Measurements from ENCODE around the gene CCDC97. TPM values are rescaled to one million over a fixed set of nuclear protein-coding genes. Genes with fewer than 3 reads are reported as not detected.

The CCDC97 gene
- total RNA-seq, 6 donors from 2014 or later, result 22.0 to 36.7 (median 27.0) TPM

GRCh38 chr19:41319500-41320184, 9.7 kb downstream of the CCDC97 start:
- 92 to 94% methylated on average over 17 to 20 of the region's 20 CpGs for WGBS, 2 donors
- peaks cover 13 to 74% (median 65%) of the 10 kb centered on the region in 4 donors for H3K36me3 ChIP-seq
- ATAC-seq (ENCODE audit: low FRiP score in 2 of 2), result no peak

GRCh38 chr19:41320185-41320518, 10.2 kb downstream of the CCDC97 start:
- Histone ChIP-seq H3K9me3 (no peaks in the 10 kb centered on the region), H3K4me3 (no peak overlapping the region), H3K27ac (no peak overlapping the region), H3K27me3 (no peaks in the 10 kb centered on the region), H3K4me1 (peaks cover 30 to 39% (median 37%) of the 10 kb centered on the region in 4 donors), H3K36me3 (peaks cover 13 to 69% (median 63%) of the 10 kb centered on the region in 4 donors)
- TF ChIP-seq EP300 (IDR thresholded peaks at IDR 0.05) (no peak), POLR2AphosphoS5 (IDR thresholded peaks at IDR 0.05) (no peak)
- WGBS, 2 donors, result 83 to 92% methylated on average over 5 to 6 of the region's 11 CpGs
- DNase-seq, result no peak
- ATAC-seq (ENCODE audit: low FRiP score in 2 of 2), result no peak

More at GRCh38 chr19:41319500-41320184, 9.7 kb downstream of the CCDC97 start:
- Histone ChIP-seq H3K9me3 (no peaks in the 10 kb centered on the region), H3K27ac (no peak overlapping the region), H3K27me3 (no peaks in the 10 kb centered on the region), H3K4me1 (peaks cover 25 to 34% (median 32%) of the 10 kb centered on the region in 4 donors), H3K4me3 (no peak overlapping the region)
- TF ChIP-seq EP300 (IDR thresholded peaks at IDR 0.05), result no peak
- TF ChIP-seq CTCF (IDR thresholded peaks at IDR 0.05), result no peak
- no peak for TF ChIP-seq POLR2AphosphoS5 (IDR thresholded peaks at IDR 0.05)
- TF ChIP-seq POLR2A (IDR thresholded peaks at IDR 0.05), result no peak
- DNase-seq, result no peak

- Histone ChIP-seq H3K27ac (no peak overlapping the region), H3K4me1 (peaks cover 34 to 43% (median 41%) of the 10 kb centered on the region in 4 donors), H3K36me3 (peaks cover 13 to 65% (median 61%) of the 10 kb centered on the region in 4 donors), H3K27me3 (no peaks in the 10 kb centered on the region), H3K4me3 (no peak overlapping the region), H3K9me3 (no peaks in the 10 kb centered on the region)
- no peak for DNase-seq
- ATAC-seq (ENCODE audit: low FRiP score in 2 of 2), result no peak
- WGBS, 2 donors, result 84 to 91% methylated on average over 3 to 4 of the region's 4 CpGs
- no peak for TF ChIP-seq POLR2AphosphoS5 (IDR thresholded peaks at IDR 0.05)
- TF ChIP-seq EP300 (IDR thresholded peaks at IDR 0.05), result no peak
- no peak for TF ChIP-seq POLR2A (IDR thresholded peaks at IDR 0.05)
- no peak for TF ChIP-seq CTCF (IDR thresholded peaks at IDR 0.05)
These were observed 10.6 kb downstream of the CCDC97 start for GRCh38 chr19:41320568-41320967.

- no peaks in the 10 kb centered on the region for H3K9me3 ChIP-seq
- peaks cover 40 to 50% (median 48%) of the 10 kb centered on the region in 4 donors for H3K4me1 ChIP-seq
- H3K4me3 ChIP-seq, result no peak overlapping the region
- no peaks in the 10 kb centered on the region for H3K27me3 ChIP-seq
- no peak for DNase-seq
- H3K27ac ChIP-seq, result peak overlapping the region; percentile 28 to 90 (median 66)
- peaks cover 13 to 59% (median 55%) of the 10 kb centered on the region in 4 donors for H3K36me3 ChIP-seq
- WGBS, 2 donors, result 59 to 75% methylated on average over 6 of the region's 7 CpGs
- TF ChIP-seq EP300 (IDR thresholded peaks at IDR 0.05) (no peak), POLR2A (IDR thresholded peaks at IDR 0.05) (no peak), CTCF (IDR thresholded peaks at IDR 0.05) (no peak), POLR2AphosphoS5 (IDR thresholded peaks at IDR 0.05) (no peak)
- no peak for ATAC-seq (ENCODE audit: low FRiP score in 2 of 2)
These were observed 11.2 kb downstream of the CCDC97 start for GRCh38 chr19:41321204-41321599.

GRCh38 chr19:41321600-41322270, 11.8 kb downstream of the CCDC97 start:
- H3K4me1 ChIP-seq, result peaks cover 46 to 55% (median 53%) of the 10 kb centered on the region in 4 donors
- no peaks in the 10 kb centered on the region for H3K9me3 ChIP-seq
- WGBS, 2 donors, result 45 to 54% methylated on average over 8 to 10 of the region's 10 CpGs
- peak overlapping the region; percentile 28 to 90 (median 85) for H3K27ac ChIP-seq
- H3K4me3 ChIP-seq, result no peak overlapping the region
- DNase-seq (peak in 1 of 2 donors; percentile 59), ATAC-seq (ENCODE audit: low FRiP score in 2 of 2) (peak; percentile 36 to 41)
- no peaks in the 10 kb centered on the region for H3K27me3 ChIP-seq
- TF ChIP-seq POLR2A (IDR thresholded peaks at IDR 0.05) (no peak), CTCF (IDR thresholded peaks at IDR 0.05) (peak; percentile 49 to 74 (median 70)), POLR2AphosphoS5 (IDR thresholded peaks at IDR 0.05) (peak in 1 of 2 donors; percentile 15)
- H3K36me3 ChIP-seq, result peaks cover 9 to 54% (median 50%) of the 10 kb centered on the region in 4 donors

All from upper lobe of left lung (tissue), 6 donors.